HCT116 (cell line): ENCODE data around the gene GIT2. TPM values are rescaled to one million over a fixed set of nuclear protein-coding genes. Genes with fewer than 3 reads are reported as not detected.

Experiments
- ATAC-seq: fragments of 200-7000 bp; cut with Tn5 transposase; 2 replicates; pipeline ENCODE4 v1.9.1; 2020; ENCODE audit warnings: mild to moderate bottlenecking, moderate library complexity
- BruUV-seq: library from RNA; stranded (reverse); fragments of 400-500 nt; replicated peaks from 2 replicates; lab custom pipeline; 2021; lab: Mats Ljungman, UMichigan
- CTCF ChIA-PET: fragments of 300-600 bp; sonication (Branson Sonifier 250); formaldehyde crosslinking; loops from one replicate; lab custom pipeline; 2021; ENCODE audit warnings: antibody characterized with exemption; lab: Charles Lee
- POLR2A ChIA-PET: fragments of 300-600, 350-600 bp; sonication (Branson Sonifier 250); formaldehyde crosslinking; loops from one replicate; lab custom pipeline; 2021; ENCODE audit warnings: antibody characterized with exemption; lab: Charles Lee
- RAD21 ChIA-PET, 2 experiments: fragments of 300-600 bp; sonication (Branson Sonifier 250); formaldehyde crosslinking; loops; one replicate each; lab custom pipeline; 2023; ENCODE audit warnings: low total read pairs in 2 of 2; ENCODE audit not compliant: uncharacterized antibody in 2 of 2, unreplicated experiment in 2 of 2, low non-redundant PET in 1 of 2; lab: Charles Lee
- DNase-seq: peaks from one replicate; pipeline ENCODE4 v3.0.0-alpha.2; 2010; ENCODE audit warnings: low read depth, low spot score
- H2AFZ ChIP-seq: fragments of 200-600 bp; shearing (Covaris generic), sonication (generic); 2 replicates; pipeline ENCODE4 v1.6.1; 2017; ENCODE audit warnings: low read depth, mixed run types, mixed read lengths, antibody characterized with exemption, low read length; ENCODE audit not compliant: poor library complexity, severe bottlenecking
- H3K27ac ChIP-seq: 2 replicates; pipeline ENCODE4 v1.5.1; 2012; ENCODE audit warnings: low read depth, low read length
- H3K27me3 ChIP-seq: fragments of 200-600 bp; sonication (generic); 2 replicates; pipeline ENCODE4 v1.6.1; 2016; ENCODE audit warnings: mixed run types, low read length, mixed read lengths; ENCODE audit not compliant: insufficient read depth
- H3K36me3 ChIP-seq, 2 experiments: fragments of 200-500 bp in 1 of 2; fragments of 200-600 bp in 1 of 2; sonication (Bioruptor generic) in 1 of 2; sonication (generic) in 1 of 2; 2 replicates each; pipeline versions ENCODE4 v1.5.1 to v1.6.1; 2014 to 2016; ENCODE audit warnings: low read length in 2 of 2, inconsistent platforms in 1 of 2, mixed read lengths in 1 of 2, mixed run types in 1 of 2; ENCODE audit not compliant: insufficient read depth in 2 of 2, control insufficient read depth in 1 of 2
- H3K4me1 ChIP-seq, 2 experiments: fragments of 200-600 bp in 1 of 2; sonication (generic) in 1 of 2; 2 replicates each; pipeline versions ENCODE4 v1.5.1 to v1.6.1; 2012 to 2017; ENCODE audit warnings: low read length in 2 of 2, inconsistent platforms in 1 of 2, mild to moderate bottlenecking in 1 of 2, mixed read lengths in 1 of 2, mixed run types in 1 of 2, moderate library complexity in 1 of 2; ENCODE audit not compliant: insufficient read depth in 2 of 2, control insufficient read depth in 1 of 2
- H3K4me2 ChIP-seq: fragments of 200-600 bp; sonication (generic); 2 replicates; pipeline ENCODE4 v1.6.1; 2017; ENCODE audit warnings: mixed run types, low read length, mixed read lengths
- H3K4me3 ChIP-seq, 2 experiments: fragments of 200-600 bp in 1 of 2; sonication (generic) in 1 of 2; replicated peaks in 1 of 2; 2 replicates each; pipeline ENCODE4 v1.5.1; 2011 to 2016; ENCODE audit warnings: low read length in 2 of 2, control low read depth in 1 of 2, low read depth in 1 of 2, mild to moderate bottlenecking in 1 of 2, mixed read lengths in 1 of 2, mixed run types in 1 of 2
- H3K79me2 ChIP-seq: fragments of 200-600 bp; sonication (generic); 2 replicates; pipeline ENCODE4 v1.6.1; 2017; ENCODE audit warnings: mild to moderate bottlenecking, mixed run types, low read length, moderate library complexity, mixed read lengths; ENCODE audit not compliant: insufficient read depth
- H3K9ac ChIP-seq: fragments of 200-600 bp; sonication (generic); 2 replicates; pipeline ENCODE4 v1.6.1; 2016; ENCODE audit warnings: low read length, mixed read lengths
- H3K9me2 ChIP-seq: fragments of 200-600 bp; sonication (generic), shearing (Covaris generic); 2 replicates; pipeline ENCODE4 v1.6.1; 2017; ENCODE audit warnings: mixed run types, mild to moderate bottlenecking, moderate library complexity; ENCODE audit not compliant: insufficient read depth
- H3K9me3 ChIP-seq, 2 experiments: fragments of 200-500 bp in 1 of 2; fragments of 200-600 bp in 1 of 2; sonication (Bioruptor generic) in 1 of 2; sonication (generic) in 1 of 2; 2 replicates each; pipeline ENCODE4 v1.6.1; 2014 to 2017; ENCODE audit warnings: low read length in 2 of 2, mixed read lengths in 2 of 2, inconsistent platforms in 1 of 2, low read depth in 1 of 2, mild to moderate bottlenecking in 1 of 2, mixed run types in 1 of 2, moderate library complexity in 1 of 2; ENCODE audit not compliant: control insufficient read depth in 1 of 2, insufficient read depth in 1 of 2
- H4K20me1 ChIP-seq: fragments of 200-600 bp; sonication (generic), shearing (Covaris generic); 2 replicates; pipeline ENCODE4 v1.6.1; 2017; ENCODE audit warnings: mixed run types, mild to moderate bottlenecking, moderate library complexity; ENCODE audit not compliant: insufficient read depth
- ATF3 ChIP-seq: IDR thresholded peaks from 2 replicates; pipeline ENCODE4 v1.6.1; 2012
- CBX3 ChIP-seq: IDR thresholded peaks from 2 replicates; pipeline ENCODE4 v1.6.1; 2012; ENCODE audit warnings: low read depth
- EGR1 ChIP-seq: IDR thresholded peaks from 2 replicates; pipeline ENCODE4 v1.6.1; 2012; ENCODE audit warnings: low read depth
- ELF1 ChIP-seq: IDR thresholded peaks from 2 replicates; pipeline ENCODE4 v1.6.1; 2012; ENCODE audit warnings: low read depth, borderline replicate concordance
- EZH2 ChIP-seq: fragments of 200-600 bp; sonication (generic); IDR thresholded peaks from 2 replicates; pipeline ENCODE4 v1.6.1; 2017; ENCODE audit warnings: antibody characterized with exemption, mixed run types
- EZH2phosphoT487 ChIP-seq: fragments of 200-600 bp; IDR thresholded peaks from 2 replicates; pipeline ENCODE4 v1.6.1; 2018; ENCODE audit warnings: antibody characterized with exemption, borderline replicate concordance
- JUND ChIP-seq: IDR thresholded peaks from 2 replicates; pipeline ENCODE4 v1.6.1; 2012
- MAX ChIP-seq: IDR thresholded peaks from 2 replicates; pipeline ENCODE4 v1.6.1; 2012
- POLR2A ChIP-seq: IDR thresholded peaks from 2 replicates; pipeline ENCODE4 v1.7.0; 2011; ENCODE audit warnings: borderline replicate concordance; ENCODE audit not compliant: insufficient read depth, insufficient read length; ENCODE audit errors: extremely low read depth
- POLR2AphosphoS5 ChIP-seq: IDR thresholded peaks from 2 replicates; pipeline ENCODE4 v1.6.1; 2011; ENCODE audit warnings: mild to moderate bottlenecking, low read depth, low read length, moderate library complexity
- RAD21 ChIP-seq: IDR thresholded peaks from 2 replicates; pipeline ENCODE4 v1.6.1; 2012; ENCODE audit warnings: low read depth, mild to moderate bottlenecking
- SIN3A ChIP-seq: IDR thresholded peaks from 2 replicates; pipeline ENCODE4 v1.6.1; 2012; ENCODE audit warnings: low read depth
- SP1 ChIP-seq: IDR thresholded peaks from 2 replicates; pipeline ENCODE4 v1.6.1; 2012; ENCODE audit warnings: low read depth
- SRF ChIP-seq: IDR thresholded peaks from 2 replicates; pipeline ENCODE4 v1.6.1; 2012; ENCODE audit warnings: low read depth
- TCF7L2 ChIP-seq: IDR thresholded peaks from 2 replicates; pipeline ENCODE4 v1.7.0; 2011; ENCODE audit warnings: borderline replicate concordance, inconsistent platforms; ENCODE audit not compliant: insufficient read depth, insufficient read length; ENCODE audit errors: extremely low read depth
- YY1 ChIP-seq: IDR thresholded peaks from 2 replicates; pipeline ENCODE4 v1.6.1; 2011; ENCODE audit warnings: low read length, low read depth, moderate library complexity, mild to moderate bottlenecking; ENCODE audit not compliant: insufficient replicate concordance; ENCODE audit errors: extremely low read depth
- ZFX ChIP-seq: fragments of 450-650 bp; IDR thresholded peaks from 2 replicates; pipeline ENCODE4 v1.6.1; 2017
- intact Hi-C: fragments of 100-400 bp; cut with micrococcal nuclease; formaldehyde crosslinking; loops from 2 replicates; pipeline ENCODE4 v1.10.0; 2022
- total RNA-seq: library from RNA; stranded (reverse); gene quantifications from one replicate; pipeline ENCODE4 v1.2.1, GENCODE V29; 2021; ENCODE audit not compliant: unreplicated experiment
- TF ChIP-seq, protein P1 (sequence below), 3 experiments: fragments of 200-600 bp in 1 of 3; sonication (generic) in 1 of 3; IDR thresholded peaks in 2 of 3; conservative IDR thresholded peaks in 1 of 3; 2 replicates each; pipeline ENCODE4 v1.5.1; 2012 to 2017; ENCODE audit warnings: low read depth in 2 of 3, low read length in 2 of 3, antibody characterized with exemption in 1 of 3, borderline replicate concordance in 1 of 3, control low read depth in 1 of 3, mild to moderate bottlenecking in 1 of 3, mixed read lengths in 1 of 3, mixed run types in 1 of 3, moderate library complexity in 1 of 3; ENCODE audit not compliant: insufficient read depth in 1 of 3
- TF ChIP-seq, protein P2 (sequence below): IDR thresholded peaks from 2 replicates; pipeline ENCODE4 v1.6.1; 2011; ENCODE audit warnings: mild to moderate bottlenecking, low read length, moderate library complexity; ENCODE audit not compliant: insufficient replicate concordance; ENCODE audit errors: extremely low read depth

Gene GIT2
- total RNA-seq, 1 experiment from 2014 or later, result 21.5 TPM

- no peaks in the 10 kb centered on the region for H3K79me2 ChIP-seq
- H3K4me2 ChIP-seq, result no peak overlapping the region
- H3K36me3 ChIP-seq, result peaks cover 0 to 11% of the 10 kb centered on the region in 2 experiments; a peak in 1 of 4 replicates
- H4K20me1 ChIP-seq, result no peaks in the 10 kb centered on the region
- H3K4me1 ChIP-seq, result peaks cover 31 to 37% of the 10 kb centered on the region in 2 experiments
- ATAC-seq, result no peak
- intact Hi-C loops, result no loop called here
- no peak overlapping the region for H3K27ac ChIP-seq
- RAD21 ChIA-PET, result no interaction called here
- no peak for TF ChIP-seq MAX
- TF ChIP-seq POLR2A, result no peak
- TF ChIP-seq EZH2, result no peak
- CTCF ChIA-PET, result no interaction called here
- H3K9ac ChIP-seq, result no peak overlapping the region
- no peaks in the 10 kb centered on the region for H3K27me3 ChIP-seq
- no peak for DNase-seq
- no TSS peak for BruUV-seq
- POLR2A ChIA-PET, result no interaction called here
- no peak overlapping the region for H3K4me3 ChIP-seq
- no peaks in the 10 kb centered on the region for H3K9me2 ChIP-seq
- H3K9me3 ChIP-seq, result no peaks in the 10 kb centered on the region
- H2AFZ ChIP-seq, result no peak overlapping the region
Measured at GRCh38 chr12:109953656-109954055, 42.5 kb downstream of the GIT2 start.

DNA sequence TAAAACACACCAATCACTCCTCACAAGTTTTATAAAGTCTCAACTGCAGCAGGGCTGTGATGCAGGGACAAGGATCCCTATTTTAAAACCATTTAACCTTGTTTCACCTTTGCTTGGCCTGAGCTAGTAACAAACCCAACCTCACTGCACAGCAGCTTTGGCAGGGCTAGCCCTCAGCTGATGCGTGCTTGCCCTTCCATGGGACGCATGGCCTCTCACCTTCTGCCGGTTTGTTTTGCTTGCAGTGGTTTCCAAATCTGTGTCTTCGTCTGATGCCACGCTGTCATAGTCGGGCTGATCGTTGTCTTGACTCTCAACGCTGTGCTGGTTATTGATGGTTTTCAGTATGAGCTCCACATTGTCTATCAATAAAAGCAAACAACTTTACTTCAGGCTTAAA, 43.3 kb downstream of the GIT2 start:
- ATAC-seq, result no peak
- POLR2A ChIA-PET, result no interaction called here
- peaks cover 31 to 37% of the 10 kb centered on the region in 2 experiments for H3K4me1 ChIP-seq
- H3K9me2 ChIP-seq, result no peaks in the 10 kb centered on the region
- BruUV-seq, result no TSS peak
- CTCF ChIA-PET, result no interaction called here
- no peak overlapping the region for H3K4me3 ChIP-seq
- peak overlapping the region; percentile 92 for H3K27ac ChIP-seq
- DNase-seq, result no peak
- 0 out of 4 replicates have a peak, but pooled peaks cover 3 to 11% of the 10 kb centered on the region in 2 experiments for H3K36me3 ChIP-seq
- H2AFZ ChIP-seq, result no peak overlapping the region
- RAD21 ChIA-PET, result no interaction called here
- H3K9me3 ChIP-seq, result no peaks in the 10 kb centered on the region
- H3K27me3 ChIP-seq, result no peaks in the 10 kb centered on the region
- intact Hi-C loops, result no loop called here
- H4K20me1 ChIP-seq, result no peaks in the 10 kb centered on the region
- no peaks in the 10 kb centered on the region for H3K79me2 ChIP-seq
- H3K9ac ChIP-seq, result no peak overlapping the region
- peak overlapping the region; percentile 76 for H3K4me2 ChIP-seq
- TF ChIP-seq TCF7L2 (no peak), CBX3 (no peak), ZFX (no peak), SRF (no peak), POLR2A (no peak), JUND (no peak), EZH2 (no peak), RAD21 (no peak), SIN3A (no peak), EGR1 (no peak), ELF1 (no peak), ATF3 (no peak), YY1 (no peak), SP1 (no peak), EZH2phosphoT487 (no peak), POLR2AphosphoS5 (no peak)
- TF ChIP-seq, protein P1, sequence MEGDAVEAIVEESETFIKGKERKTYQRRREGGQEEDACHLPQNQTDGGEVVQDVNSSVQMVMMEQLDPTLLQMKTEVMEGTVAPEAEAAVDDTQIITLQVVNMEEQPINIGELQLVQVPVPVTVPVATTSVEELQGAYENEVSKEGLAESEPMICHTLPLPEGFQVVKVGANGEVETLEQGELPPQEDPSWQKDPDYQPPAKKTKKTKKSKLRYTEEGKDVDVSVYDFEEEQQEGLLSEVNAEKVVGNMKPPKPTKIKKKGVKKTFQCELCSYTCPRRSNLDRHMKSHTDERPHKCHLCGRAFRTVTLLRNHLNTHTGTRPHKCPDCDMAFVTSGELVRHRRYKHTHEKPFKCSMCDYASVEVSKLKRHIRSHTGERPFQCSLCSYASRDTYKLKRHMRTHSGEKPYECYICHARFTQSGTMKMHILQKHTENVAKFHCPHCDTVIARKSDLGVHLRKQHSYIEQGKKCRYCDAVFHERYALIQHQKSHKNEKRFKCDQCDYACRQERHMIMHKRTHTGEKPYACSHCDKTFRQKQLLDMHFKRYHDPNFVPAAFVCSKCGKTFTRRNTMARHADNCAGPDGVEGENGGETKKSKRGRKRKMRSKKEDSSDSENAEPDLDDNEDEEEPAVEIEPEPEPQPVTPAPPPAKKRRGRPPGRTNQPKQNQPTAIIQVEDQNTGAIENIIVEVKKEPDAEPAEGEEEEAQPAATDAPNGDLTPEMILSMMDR (IDR thresholded peaks at IDR 0.05 in 2 of 3, conservative IDR thresholded peaks at IDR 0.05 in 1 of 3; ENCODE audit: borderline replicate concordance in 1 of 3, insufficient read depth in 1 of 3, low read depth in 2 of 3, low read length in 2 of 3), result no peak
- TF ChIP-seq, protein P2, sequence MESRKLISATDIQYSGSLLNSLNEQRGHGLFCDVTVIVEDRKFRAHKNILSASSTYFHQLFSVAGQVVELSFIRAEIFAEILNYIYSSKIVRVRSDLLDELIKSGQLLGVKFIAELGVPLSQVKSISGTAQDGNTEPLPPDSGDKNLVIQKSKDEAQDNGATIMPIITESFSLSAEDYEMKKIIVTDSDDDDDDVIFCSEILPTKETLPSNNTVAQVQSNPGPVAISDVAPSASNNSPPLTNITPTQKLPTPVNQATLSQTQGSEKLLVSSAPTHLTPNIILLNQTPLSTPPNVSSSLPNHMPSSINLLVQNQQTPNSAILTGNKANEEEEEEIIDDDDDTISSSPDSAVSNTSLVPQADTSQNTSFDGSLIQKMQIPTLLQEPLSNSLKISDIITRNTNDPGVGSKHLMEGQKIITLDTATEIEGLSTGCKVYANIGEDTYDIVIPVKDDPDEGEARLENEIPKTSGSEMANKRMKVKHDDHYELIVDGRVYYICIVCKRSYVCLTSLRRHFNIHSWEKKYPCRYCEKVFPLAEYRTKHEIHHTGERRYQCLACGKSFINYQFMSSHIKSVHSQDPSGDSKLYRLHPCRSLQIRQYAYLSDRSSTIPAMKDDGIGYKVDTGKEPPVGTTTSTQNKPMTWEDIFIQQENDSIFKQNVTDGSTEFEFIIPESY, result no peak
